ENCODE measurements around the gene MICAL3.

DNA sequence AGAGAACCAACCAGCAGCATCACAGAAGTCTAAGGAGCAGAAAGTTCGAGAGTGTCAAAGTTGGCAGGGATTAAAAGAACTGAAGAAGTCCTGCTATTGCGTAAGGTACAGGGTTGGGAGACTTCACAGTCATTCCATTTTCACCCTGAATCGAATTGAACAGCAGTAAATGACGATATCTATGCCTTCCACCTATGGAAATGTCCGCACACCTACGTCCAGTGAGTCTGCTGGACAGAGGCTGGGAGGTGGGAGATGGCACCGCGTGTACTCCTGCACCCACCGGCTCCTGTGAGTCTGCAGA, 116.7 kb downstream of the MICAL3 start:
- TF ChIP-seq EZH2 (IDR thresholded peaks at IDR 0.05; ENCODE audit: insufficient read depth, poor library complexity, severe bottlenecking) (no peak), EZH2phosphoT487 (IDR thresholded peaks at IDR 0.05; ENCODE audit: insufficient read depth, low read depth) (no peak)

Measured in GM23248 (cell line).